SK-N-SH treated with all-trans-retinoic acid at 6 μM for 48 hours (cell line): ENCODE measurements around the gene DSCAM.

Experiments
- ATAC-seq: fragments of 200-7000 bp; cut with Tn5 transposase; 3 replicates; pipeline ENCODE4 v1.9.1; 2020; ENCODE audit warnings: mild to moderate bottlenecking, moderate library complexity
- ARNTL ChIP-seq: fragments of 450-650 bp; formaldehyde crosslinking; IDR thresholded peaks from 2 replicates; pipeline ENCODE4 v1.5.0; 2020; ENCODE audit warnings: low read depth, mild to moderate bottlenecking, moderate library complexity, borderline replicate concordance
- BACH2 ChIP-seq: fragments of 250-450 bp; sonication (Bioruptor Pico); IDR thresholded peaks from 2 replicates; pipeline ENCODE4 v1.9.0; 2021; ENCODE audit warnings: mild to moderate bottlenecking, borderline replicate concordance
- CSDC2 ChIP-seq: fragments of 250-450 bp; sonication (Bioruptor Pico); IDR thresholded peaks from 2 replicates; pipeline ENCODE4 v1.5.0; 2020; ENCODE audit warnings: mild to moderate bottlenecking, moderate library complexity
- ESRRG ChIP-seq: fragments of 250-450 bp; sonication (Bioruptor Pico); IDR thresholded peaks from 2 replicates; pipeline ENCODE4 v1.6.1; 2021; ENCODE audit warnings: mild to moderate bottlenecking
- GLIS3 ChIP-seq: fragments of 250-450 bp; sonication (Bioruptor Pico); IDR thresholded peaks from 2 replicates; pipeline ENCODE4 v1.5.0; 2020; ENCODE audit warnings: mild to moderate bottlenecking, moderate library complexity
- ISL1 ChIP-seq: fragments of 250-450 bp; sonication (Bioruptor Pico); IDR thresholded peaks from 2 replicates; pipeline ENCODE4 v2.1.2; 2022; ENCODE audit warnings: mild to moderate bottlenecking, moderate library complexity
- OSR1 ChIP-seq: fragments of 250-450 bp; sonication (Bioruptor Pico); IDR thresholded peaks from 2 replicates; pipeline ENCODE4 v1.8.0; 2022; ENCODE audit warnings: moderate library complexity, mild to moderate bottlenecking, inconsistent platforms
- PPARA ChIP-seq: fragments of 250-450 bp; sonication (Bioruptor Pico); IDR thresholded peaks from 2 replicates; pipeline ENCODE4 v1.5.0; 2020; ENCODE audit warnings: mild to moderate bottlenecking, borderline replicate concordance
- RARB ChIP-seq: fragments of 250-450 bp; sonication (Bioruptor Pico); IDR thresholded peaks from 2 replicates; pipeline ENCODE4 v1.8.0; 2021; ENCODE audit warnings: mild to moderate bottlenecking, moderate library complexity
- SNAI2 ChIP-seq: fragments of 250-450 bp; sonication (Bioruptor Pico); IDR thresholded peaks from 2 replicates; pipeline ENCODE4 v1.5.0; 2020; ENCODE audit warnings: mild to moderate bottlenecking, moderate library complexity
- TCF4 ChIP-seq: fragments of 250-450 bp; sonication (Bioruptor Pico); IDR thresholded peaks from 2 replicates; pipeline ENCODE4 v1.8.0; 2021; ENCODE audit warnings: mild to moderate bottlenecking, moderate library complexity, borderline replicate concordance
- TOX ChIP-seq: fragments of 250-450 bp; sonication (Bioruptor Pico); IDR thresholded peaks from 2 replicates; pipeline ENCODE4 v1.8.0; 2021; ENCODE audit warnings: mild to moderate bottlenecking, moderate library complexity, borderline replicate concordance
- ZFP3 ChIP-seq: fragments of 250-450 bp; sonication (Bioruptor Pico); IDR thresholded peaks from 2 replicates; pipeline ENCODE4 v1.5.0; 2020; ENCODE audit warnings: mild to moderate bottlenecking, moderate library complexity
- ZFP30 ChIP-seq: fragments of 450-650 bp; formaldehyde crosslinking; IDR thresholded peaks from 2 replicates; pipeline ENCODE4 v1.5.0; 2022; ENCODE audit warnings: mild to moderate bottlenecking, moderate library complexity
- ZNF565 ChIP-seq: fragments of 450-650 bp; formaldehyde crosslinking; conservative IDR thresholded peaks from 2 replicates; pipeline ENCODE4 v1.5.0; 2020; ENCODE audit warnings: low read depth, mild to moderate bottlenecking, moderate library complexity
- ZNF70 ChIP-seq: fragments of 450-650 bp; formaldehyde crosslinking; IDR thresholded peaks from 2 replicates; pipeline ENCODE4 v1.5.0; 2020; ENCODE audit warnings: mild to moderate bottlenecking, moderate library complexity
- ZNF8 ChIP-seq: fragments of 450-650 bp; formaldehyde crosslinking; IDR thresholded peaks from 2 replicates; pipeline ENCODE4 v1.5.0; 2020; ENCODE audit warnings: mild to moderate bottlenecking, moderate library complexity
- TF ChIP-seq, protein P1 (sequence below): fragments of 250-450 bp; sonication (Bioruptor Pico); IDR thresholded peaks from 2 replicates; pipeline ENCODE4 v1.8.0; 2020; ENCODE audit warnings: mild to moderate bottlenecking, moderate library complexity, borderline replicate concordance
- TF ChIP-seq, protein P2 (sequence below): fragments of 250-450 bp; sonication (Bioruptor Pico); IDR thresholded peaks from 2 replicates; pipeline ENCODE4 v1.5.1; 2020; ENCODE audit warnings: low read depth, mild to moderate bottlenecking, moderate library complexity
- TF ChIP-seq, protein P3 (sequence below): fragments of 250-450 bp; sonication (Bioruptor Pico); IDR thresholded peaks from 2 replicates; pipeline ENCODE4 v1.5.0; 2020; ENCODE audit warnings: mild to moderate bottlenecking, moderate library complexity
- TF ChIP-seq, protein P4 (sequence below): fragments of 250-450 bp; sonication (Bioruptor Pico); IDR thresholded peaks from 2 replicates; pipeline ENCODE4 v1.8.0; 2021; ENCODE audit warnings: low read depth, mild to moderate bottlenecking, moderate library complexity, borderline replicate concordance

The DSCAM gene

DNA sequence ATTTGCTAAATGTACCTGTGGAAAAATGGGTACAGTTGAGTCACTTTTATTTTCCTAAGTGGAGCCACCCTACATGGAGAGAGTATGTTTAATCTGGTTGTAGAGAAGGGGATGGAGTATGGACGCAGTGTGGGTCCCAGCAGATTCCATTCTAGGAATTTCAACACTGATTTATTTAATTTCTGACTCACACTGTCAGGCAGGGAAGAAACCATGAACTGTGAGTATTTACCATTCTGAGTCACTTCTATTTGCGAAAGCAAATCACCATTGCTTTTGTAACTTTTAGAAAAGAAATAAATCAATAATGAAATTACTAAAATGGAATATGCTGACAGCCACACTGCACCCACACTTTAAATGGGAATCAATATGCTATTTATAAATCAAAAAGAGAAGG is 339.0 kb downstream of the DSCAM start:
- TF ChIP-seq ZFP3 (CRISPR knock-in tag): no peak
- TF ChIP-seq TOX: no peak
- TF ChIP-seq OSR1 (CRISPR knock-in tag): no peak
- TF ChIP-seq, protein P1, sequence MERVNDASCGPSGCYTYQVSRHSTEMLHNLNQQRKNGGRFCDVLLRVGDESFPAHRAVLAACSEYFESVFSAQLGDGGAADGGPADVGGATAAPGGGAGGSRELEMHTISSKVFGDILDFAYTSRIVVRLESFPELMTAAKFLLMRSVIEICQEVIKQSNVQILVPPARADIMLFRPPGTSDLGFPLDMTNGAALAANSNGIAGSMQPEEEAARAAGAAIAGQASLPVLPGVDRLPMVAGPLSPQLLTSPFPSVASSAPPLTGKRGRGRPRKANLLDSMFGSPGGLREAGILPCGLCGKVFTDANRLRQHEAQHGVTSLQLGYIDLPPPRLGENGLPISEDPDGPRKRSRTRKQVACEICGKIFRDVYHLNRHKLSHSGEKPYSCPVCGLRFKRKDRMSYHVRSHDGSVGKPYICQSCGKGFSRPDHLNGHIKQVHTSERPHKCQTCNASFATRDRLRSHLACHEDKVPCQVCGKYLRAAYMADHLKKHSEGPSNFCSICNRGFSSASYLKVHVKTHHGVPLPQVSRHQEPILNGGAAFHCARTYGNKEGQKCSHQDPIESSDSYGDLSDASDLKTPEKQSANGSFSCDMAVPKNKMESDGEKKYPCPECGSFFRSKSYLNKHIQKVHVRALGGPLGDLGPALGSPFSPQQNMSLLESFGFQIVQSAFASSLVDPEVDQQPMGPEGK (CRISPR knock-in tag): no peak
- TF ChIP-seq ISL1: peak; percentile 16; the same call in 1 of the 2 replicates

DNA sequence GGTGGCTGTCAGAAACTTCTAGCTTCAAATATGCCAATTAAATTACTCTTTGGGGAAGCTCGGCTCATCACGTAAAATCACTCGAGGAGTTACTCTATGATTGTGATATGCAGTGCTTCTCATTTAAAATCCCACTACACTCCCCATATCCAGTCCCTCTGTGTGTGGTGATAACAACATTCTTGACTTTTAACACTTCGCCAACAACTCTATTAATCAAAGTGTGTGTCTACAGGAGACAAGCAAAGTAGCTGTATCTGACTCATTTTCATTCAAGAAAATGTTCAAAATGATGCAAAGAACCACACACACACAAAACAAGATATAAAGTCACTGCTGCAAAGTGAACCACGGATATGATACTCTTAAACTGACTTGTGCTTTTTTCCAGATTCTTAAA is 341.3 kb downstream of the DSCAM start:
- TF ChIP-seq ISL1: no peak
- TF ChIP-seq ZNF8: no peak
- no peak for TF ChIP-seq ESRRG (CRISPR knock-in tag)
- no peak for TF ChIP-seq ZNF70 (CRISPR knock-in tag)
- no peak for TF ChIP-seq BACH2 (CRISPR knock-in tag)
- TF ChIP-seq GLIS3 (CRISPR knock-in tag): no peak
- TF ChIP-seq RARB (CRISPR knock-in tag): no peak
- no peak for TF ChIP-seq CSDC2 (CRISPR knock-in tag)
- no peak for TF ChIP-seq TOX
- no peak for TF ChIP-seq ARNTL (CRISPR knock-in tag)
- TF ChIP-seq, protein P2, sequence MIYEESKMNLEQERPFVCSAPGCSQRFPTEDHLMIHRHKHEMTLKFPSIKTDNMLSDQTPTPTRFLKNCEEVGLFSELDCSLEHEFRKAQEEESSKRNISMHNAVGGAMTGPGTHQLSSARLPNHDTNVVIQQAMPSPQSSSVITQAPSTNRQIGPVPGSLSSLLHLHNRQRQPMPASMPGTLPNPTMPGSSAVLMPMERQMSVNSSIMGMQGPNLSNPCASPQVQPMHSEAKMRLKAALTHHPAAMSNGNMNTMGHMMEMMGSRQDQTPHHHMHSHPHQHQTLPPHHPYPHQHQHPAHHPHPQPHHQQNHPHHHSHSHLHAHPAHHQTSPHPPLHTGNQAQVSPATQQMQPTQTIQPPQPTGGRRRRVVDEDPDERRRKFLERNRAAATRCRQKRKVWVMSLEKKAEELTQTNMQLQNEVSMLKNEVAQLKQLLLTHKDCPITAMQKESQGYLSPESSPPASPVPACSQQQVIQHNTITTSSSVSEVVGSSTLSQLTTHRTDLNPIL: no peak
- TF ChIP-seq ZFP30: no peak
- TF ChIP-seq ZNF565 (CRISPR knock-in tag): no peak
- TF ChIP-seq, protein P3, sequence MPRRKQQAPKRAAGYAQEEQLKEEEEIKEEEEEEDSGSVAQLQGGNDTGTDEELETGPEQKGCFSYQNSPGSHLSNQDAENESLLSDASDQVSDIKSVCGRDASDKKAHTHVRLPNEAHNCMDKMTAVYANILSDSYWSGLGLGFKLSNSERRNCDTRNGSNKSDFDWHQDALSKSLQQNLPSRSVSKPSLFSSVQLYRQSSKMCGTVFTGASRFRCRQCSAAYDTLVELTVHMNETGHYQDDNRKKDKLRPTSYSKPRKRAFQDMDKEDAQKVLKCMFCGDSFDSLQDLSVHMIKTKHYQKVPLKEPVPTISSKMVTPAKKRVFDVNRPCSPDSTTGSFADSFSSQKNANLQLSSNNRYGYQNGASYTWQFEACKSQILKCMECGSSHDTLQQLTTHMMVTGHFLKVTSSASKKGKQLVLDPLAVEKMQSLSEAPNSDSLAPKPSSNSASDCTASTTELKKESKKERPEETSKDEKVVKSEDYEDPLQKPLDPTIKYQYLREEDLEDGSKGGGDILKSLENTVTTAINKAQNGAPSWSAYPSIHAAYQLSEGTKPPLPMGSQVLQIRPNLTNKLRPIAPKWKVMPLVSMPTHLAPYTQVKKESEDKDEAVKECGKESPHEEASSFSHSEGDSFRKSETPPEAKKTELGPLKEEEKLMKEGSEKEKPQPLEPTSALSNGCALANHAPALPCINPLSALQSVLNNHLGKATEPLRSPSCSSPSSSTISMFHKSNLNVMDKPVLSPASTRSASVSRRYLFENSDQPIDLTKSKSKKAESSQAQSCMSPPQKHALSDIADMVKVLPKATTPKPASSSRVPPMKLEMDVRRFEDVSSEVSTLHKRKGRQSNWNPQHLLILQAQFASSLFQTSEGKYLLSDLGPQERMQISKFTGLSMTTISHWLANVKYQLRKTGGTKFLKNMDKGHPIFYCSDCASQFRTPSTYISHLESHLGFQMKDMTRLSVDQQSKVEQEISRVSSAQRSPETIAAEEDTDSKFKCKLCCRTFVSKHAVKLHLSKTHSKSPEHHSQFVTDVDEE: no peak
- TF ChIP-seq SNAI2 (CRISPR knock-in tag): no peak
- TF ChIP-seq PPARA: no peak
- TF ChIP-seq, all 23 proteins: peak for 0
- no peak for ATAC-seq

More for the DNA sequence above, 339.0 kb downstream of the DSCAM start:
- ATAC-seq: no peak

DNA sequence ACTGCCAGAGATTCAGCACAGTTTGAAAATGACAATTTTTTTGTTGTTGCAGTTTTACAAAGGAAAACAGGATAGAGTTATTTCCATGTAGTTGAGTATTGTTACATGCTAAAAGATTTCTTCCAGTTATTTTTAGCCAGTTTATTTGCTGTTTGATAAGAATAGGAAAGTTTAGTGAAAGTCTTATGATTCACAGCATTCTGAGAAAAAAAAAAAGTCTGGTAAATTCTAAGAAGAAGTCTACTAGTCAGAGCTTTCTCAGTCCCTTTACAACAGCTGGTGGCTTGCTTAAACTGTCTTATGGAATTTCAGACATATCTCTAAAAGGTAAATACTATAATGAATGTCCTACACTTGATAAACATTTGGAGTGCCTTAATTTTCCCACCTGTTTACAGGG is 341.7 kb downstream of the DSCAM start:
- no peak for ATAC-seq
- TF ChIP-seq RARB (CRISPR knock-in tag): no peak
- no peak for TF ChIP-seq ZNF8
- TF ChIP-seq GLIS3 (CRISPR knock-in tag): no peak
- no peak for TF ChIP-seq BACH2 (CRISPR knock-in tag)
- TF ChIP-seq ZNF565 (CRISPR knock-in tag): no peak
- TF ChIP-seq TOX: no peak
- TF ChIP-seq, protein P4, sequence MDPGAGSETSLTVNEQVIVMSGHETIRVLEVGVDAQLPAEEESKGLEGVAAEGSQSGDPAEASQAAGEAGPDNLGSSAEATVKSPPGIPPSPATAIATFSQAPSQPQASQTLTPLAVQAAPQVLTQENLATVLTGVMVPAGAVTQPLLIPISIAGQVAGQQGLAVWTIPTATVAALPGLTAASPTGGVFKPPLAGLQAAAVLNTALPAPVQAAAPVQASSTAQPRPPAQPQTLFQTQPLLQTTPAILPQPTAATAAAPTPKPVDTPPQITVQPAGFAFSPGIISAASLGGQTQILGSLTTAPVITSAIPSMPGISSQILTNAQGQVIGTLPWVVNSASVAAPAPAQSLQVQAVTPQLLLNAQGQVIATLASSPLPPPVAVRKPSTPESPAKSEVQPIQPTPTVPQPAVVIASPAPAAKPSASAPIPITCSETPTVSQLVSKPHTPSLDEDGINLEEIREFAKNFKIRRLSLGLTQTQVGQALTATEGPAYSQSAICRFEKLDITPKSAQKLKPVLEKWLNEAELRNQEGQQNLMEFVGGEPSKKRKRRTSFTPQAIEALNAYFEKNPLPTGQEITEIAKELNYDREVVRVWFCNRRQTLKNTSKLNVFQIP (CRISPR knock-in tag): no peak
- no peak for TF ChIP-seq TCF4 (CRISPR knock-in tag)
- TF ChIP-seq, protein P2: no peak
- no peak for TF ChIP-seq PPARA
- TF ChIP-seq SNAI2 (CRISPR knock-in tag): no peak
- TF ChIP-seq ARNTL (CRISPR knock-in tag): no peak
- TF ChIP-seq OSR1 (CRISPR knock-in tag): no peak
- no peak for TF ChIP-seq ZFP30
- TF ChIP-seq CSDC2 (CRISPR knock-in tag): no peak
- TF ChIP-seq ZFP3 (CRISPR knock-in tag): no peak
- TF ChIP-seq ISL1: no peak
- TF ChIP-seq, protein P3: no peak
- TF ChIP-seq, all 23 proteins: peak for 0
